Neutrophil (primary cell): ENCODE data around the gene SFMBT1.
"Not testable (repeated sequence)": the region's sequence is repeated elsewhere in the genome, so short reads cannot be mapped to it uniquely, and the experiment has no call there.

Source experiments
- H3K27ac ChIP-seq: fragments of 200-600 bp; sonication (generic); 2 replicates; pipeline ENCODE4 v1.5.1; 2016; ENCODE audit warnings: mild to moderate bottlenecking, moderate library complexity
- H3K27me3 ChIP-seq: fragments of 200-600 bp; sonication (generic); 2 replicates; pipeline ENCODE4 v1.6.0; 2016; ENCODE audit warnings: mild to moderate bottlenecking
- H3K36me3 ChIP-seq: fragments of 200-600 bp; sonication (generic); 2 replicates; pipeline ENCODE4 v1.5.1; 2017
- H3K4me1 ChIP-seq, 2 experiments: fragments of 200-600 bp in 1 of 2; sonication (generic) in 1 of 2; 1 replicate in 1 of 2; 2 replicates in 1 of 2; pipeline versions ENCODE4 v1.5.1 to v1.6.1; 2013 to 2016; ENCODE audit warnings: low read depth in 1 of 2, low read length in 1 of 2, mild to moderate bottlenecking in 1 of 2, moderate library complexity in 1 of 2; ENCODE audit not compliant: control insufficient read depth in 1 of 2, insufficient read depth in 1 of 2
- H3K4me3 ChIP-seq, 2 experiments: fragments of 200-600 bp in 1 of 2; sonication (generic) in 1 of 2; 1 replicate in 1 of 2; 2 replicates in 1 of 2; pipeline ENCODE4 v1.5.1; 2013 to 2016; ENCODE audit warnings: low read depth in 1 of 2, low read length in 1 of 2, mild to moderate bottlenecking in 1 of 2, moderate library complexity in 1 of 2
- H3K9me3 ChIP-seq: fragments of 200-600 bp; sonication (generic); 2 replicates; pipeline ENCODE4 v1.5.1; 2016
- CTCF ChIP-seq: fragments of 200-600 bp; sonication (generic); IDR thresholded peaks from 2 replicates; pipeline ENCODE4 v1.5.1; 2016; ENCODE audit warnings: antibody characterized with exemption

SFMBT1 gene

GRCh38 chr3:53040351-53040820 lies 5.5 kb downstream of the SFMBT1 start:
- no peaks in the 10 kb centered on the region for H3K36me3 ChIP-seq
- no peak overlapping the region for H3K27ac ChIP-seq
- peaks cover 5% of the 10 kb centered on the region for H3K27me3 ChIP-seq
- H3K4me3 ChIP-seq: no peak overlapping the region
- no peak for TF ChIP-seq CTCF
- H3K4me1 ChIP-seq: peaks cover 8% of the 10 kb centered on the region in 2 experiments
- no peaks in the 10 kb centered on the region for H3K9me3 ChIP-seq

- Histone ChIP-seq H3K36me3 (no peaks in the 10 kb centered on the region), H3K9me3 (no peaks in the 10 kb centered on the region), H3K4me1 (peaks cover 3% of the 10 kb centered on the region in 2 experiments), H3K27me3 (no peaks in the 10 kb centered on the region), H3K27ac (no peak overlapping the region), H3K4me3 (no peak overlapping the region)
- no peak for TF ChIP-seq CTCF
Measured at GRCh38 chr3:53039376-53039752, 6.5 kb downstream of the SFMBT1 start.

GRCh38 chr3:53038679-53039375 lies 7.0 kb downstream of the SFMBT1 start:
- peaks cover 0 to 2% of the 10 kb centered on the region in 2 experiments for H3K4me1 ChIP-seq
- TF ChIP-seq CTCF: no peak
- no peaks in the 10 kb centered on the region for H3K36me3 ChIP-seq
- no peaks in the 10 kb centered on the region for H3K9me3 ChIP-seq
- H3K4me3 ChIP-seq: no peak overlapping the region
- no peak overlapping the region for H3K27ac ChIP-seq
- no peaks in the 10 kb centered on the region for H3K27me3 ChIP-seq

DNA sequence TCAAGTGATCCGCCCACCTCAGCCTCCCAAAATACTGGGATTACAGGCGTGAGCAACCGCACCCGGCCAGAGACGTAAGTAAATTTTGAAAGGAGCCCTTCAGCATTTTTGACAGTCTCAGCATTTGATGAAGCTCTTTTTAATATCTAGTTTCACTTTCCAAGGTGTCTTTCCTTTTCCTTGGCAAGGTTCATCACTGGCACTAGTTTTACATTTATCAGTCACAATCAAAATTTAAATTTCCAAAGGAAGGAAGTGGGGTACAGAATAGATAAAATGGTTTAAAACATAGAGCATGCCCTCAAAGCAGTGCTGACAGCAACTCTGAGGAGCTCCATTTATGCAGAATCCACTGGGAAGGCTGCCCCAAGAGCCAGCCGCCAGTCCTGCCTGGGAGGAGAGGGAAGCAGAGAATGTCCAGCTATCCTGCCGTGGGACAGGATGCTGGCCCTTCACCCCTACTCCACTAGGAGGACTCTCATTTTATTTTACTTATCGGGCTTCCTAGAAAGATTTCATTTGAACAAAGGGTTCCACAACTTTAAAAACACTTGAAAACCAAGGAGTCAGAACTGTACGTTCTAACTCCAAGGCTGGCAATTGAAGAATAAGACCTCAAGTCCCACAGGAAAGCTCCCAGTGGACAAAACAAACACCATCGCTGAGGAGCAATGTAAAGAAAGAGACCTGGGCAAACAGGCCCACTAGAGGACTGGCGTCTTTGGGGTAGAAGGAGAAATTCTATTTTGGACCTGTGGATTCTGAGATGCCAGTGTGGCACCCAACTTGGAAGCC lies 9.9 kb downstream of the SFMBT1 start:
- Histone ChIP-seq H3K36me3 (no peaks in the 10 kb centered on the region), H3K27me3 (no peaks in the 10 kb centered on the region), H3K4me3 (no peak overlapping the region), H3K9me3 (no peaks in the 10 kb centered on the region), H3K4me1 (peaks cover 0 to 2% of the 10 kb centered on the region in 2 experiments), H3K27ac (no peak overlapping the region)
- no peak for TF ChIP-seq CTCF

DNA sequence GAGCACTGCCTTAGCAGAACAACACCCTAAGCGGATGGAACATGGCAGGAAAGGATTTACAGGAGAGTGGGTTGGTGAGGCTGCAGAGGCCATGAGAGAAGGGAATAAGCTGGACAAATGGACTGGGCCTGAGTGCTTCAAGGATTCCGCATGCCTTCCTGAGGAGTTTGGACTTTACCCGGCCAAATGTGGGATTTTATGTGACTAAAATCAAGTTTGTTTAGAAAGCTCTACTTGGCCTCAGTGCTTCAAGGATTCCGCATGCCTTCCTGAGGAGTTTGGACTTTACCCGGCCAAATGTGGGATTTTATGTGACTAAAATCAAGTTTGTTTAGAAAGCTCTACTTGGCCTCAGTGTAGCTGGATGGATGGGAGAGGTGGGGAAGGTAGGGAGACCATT lies 10.9 kb downstream of the SFMBT1 start:
- not testable (repeated sequence) for H3K27ac ChIP-seq, H3K36me3 ChIP-seq, H3K9me3 ChIP-seq, H3K27me3 ChIP-seq, H3K4me3 ChIP-seq, H3K4me1 ChIP-seq

DNA sequence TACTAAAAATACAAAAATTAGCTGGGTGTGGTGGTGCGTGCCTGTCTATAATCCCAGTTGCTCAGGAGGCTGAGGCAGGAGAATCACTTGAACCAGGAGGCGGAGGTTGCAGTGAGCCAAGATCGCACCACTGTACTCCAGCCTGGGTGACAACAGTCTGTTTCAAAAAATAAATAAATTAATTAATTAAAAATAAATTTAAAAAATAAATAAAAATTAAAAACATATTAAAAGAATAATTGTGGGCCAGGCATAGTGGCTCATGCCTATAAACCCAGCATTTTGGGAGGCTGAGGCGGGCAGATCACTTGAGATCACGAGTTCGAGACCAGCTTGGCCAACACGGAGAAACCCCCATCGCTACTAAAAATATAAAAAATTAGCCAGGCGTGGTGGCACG lies 11.5 kb downstream of the SFMBT1 start:
- H3K27me3 ChIP-seq, H3K9me3 ChIP-seq, H3K4me3 ChIP-seq, H3K27ac ChIP-seq, H3K36me3 ChIP-seq, H3K4me1 ChIP-seq: not testable (repeated sequence)
